HepG2 (cell line): ENCODE measurements around the gene SCNM1.

ENCODE experiments used
- ATF1 ChIP-seq: IDR thresholded peaks from 2 replicates; pipeline ENCODE4 v1.6.1; 2016; ENCODE audit warnings: mild to moderate bottlenecking, control low read depth
- BRD4 ChIP-seq: sonication (generic); formaldehyde crosslinking; IDR thresholded peaks from 2 replicates; pipeline ENCODE4 v1.4.0; 2020; ENCODE audit warnings: missing genetic modification reagents
- EP300 ChIP-seq, 3 experiments: sonication (generic) in 1 of 3; formaldehyde crosslinking in 1 of 3; IDR thresholded peaks; 2 replicates each; pipeline versions ENCODE4 v1.5.1 to v1.6.1; 2011 to 2020; ENCODE audit warnings: low read depth in 2 of 3, low read length in 2 of 3, borderline replicate concordance in 1 of 3, improper control_type of control experiment in 1 of 3, mild to moderate bottlenecking in 1 of 3, missing genetic modification reagents in 1 of 3, moderate library complexity in 1 of 3
- HCFC1 ChIP-seq: fragments of 150-350 bp; IDR thresholded peaks from 2 replicates; pipeline ENCODE4 v1.6.1; 2014; ENCODE audit warnings: low read depth, low read length
- IRF2 ChIP-seq: IDR thresholded peaks from 2 replicates; pipeline ENCODE4 v1.6.1; 2018; ENCODE audit warnings: missing genetic modification reagents, missing compliant biosample characterization
- LBX2 ChIP-seq: sonication (generic); formaldehyde crosslinking; IDR thresholded peaks from 2 replicates; pipeline ENCODE4 v1.5.0; 2020; ENCODE audit warnings: missing genetic modification reagents, mild to moderate bottlenecking, borderline replicate concordance
- NR1H2 ChIP-seq: sonication (generic); formaldehyde crosslinking; IDR thresholded peaks from 2 replicates; pipeline ENCODE4 v1.8.1; 2022; ENCODE audit warnings: low read depth, missing genetic modification reagents, borderline replicate concordance
- TFAP4 ChIP-seq: sonication (generic); IDR thresholded peaks from 2 replicates; pipeline ENCODE4 v1.6.1; 2016; ENCODE audit warnings: low read depth, borderline replicate concordance
- ZNF691 ChIP-seq: sonication (generic); formaldehyde crosslinking; IDR thresholded peaks from 2 replicates; pipeline ENCODE4 v1.4.0; 2020; ENCODE audit warnings: missing genetic modification reagents, low read depth, mild to moderate bottlenecking, borderline replicate concordance
- ZSCAN20 ChIP-seq: sonication (generic); formaldehyde crosslinking; IDR thresholded peaks from 2 replicates; pipeline ENCODE4 v1.4.0; 2020; ENCODE audit warnings: missing genetic modification reagents, mild to moderate bottlenecking, borderline replicate concordance
- TF ChIP-seq, protein P1 (sequence below): sonication (generic); formaldehyde crosslinking; IDR thresholded peaks from 2 replicates; pipeline ENCODE4 v1.5.0; 2020; ENCODE audit warnings: mild to moderate bottlenecking, missing genetic modification reagents, moderate library complexity
- TF ChIP-seq, protein P2 (sequence below): IDR thresholded peaks from 2 replicates; pipeline ENCODE4 v1.6.1; 2016; ENCODE audit warnings: missing compliant biosample characterization, missing genetic modification reagents, borderline replicate concordance

DNA sequence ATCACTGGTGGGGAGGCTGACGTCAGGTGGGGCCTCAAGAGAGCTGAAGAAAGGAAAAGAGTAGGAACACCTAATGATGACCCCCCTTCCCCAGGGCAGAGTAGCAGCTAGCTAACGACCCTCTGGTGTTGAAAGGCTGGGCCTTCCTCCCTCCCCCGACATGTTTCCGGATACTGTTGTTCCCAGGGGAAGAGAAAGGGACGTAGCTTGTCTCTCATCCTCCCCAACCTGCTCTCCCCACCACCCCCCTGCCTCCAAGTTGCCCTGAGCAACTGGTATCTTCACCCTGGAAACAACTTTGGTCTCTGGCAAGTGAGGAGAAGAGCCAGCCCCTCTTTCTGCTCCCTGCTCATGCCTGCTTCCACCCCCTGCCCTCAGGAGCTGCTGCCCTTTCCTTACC, 22.0 kb upstream of the SCNM1 start:
- no peak for TF ChIP-seq NR1H2
- no peak for TF ChIP-seq ZSCAN20 (CRISPR knock-in tag)
- TF ChIP-seq, protein P1, sequence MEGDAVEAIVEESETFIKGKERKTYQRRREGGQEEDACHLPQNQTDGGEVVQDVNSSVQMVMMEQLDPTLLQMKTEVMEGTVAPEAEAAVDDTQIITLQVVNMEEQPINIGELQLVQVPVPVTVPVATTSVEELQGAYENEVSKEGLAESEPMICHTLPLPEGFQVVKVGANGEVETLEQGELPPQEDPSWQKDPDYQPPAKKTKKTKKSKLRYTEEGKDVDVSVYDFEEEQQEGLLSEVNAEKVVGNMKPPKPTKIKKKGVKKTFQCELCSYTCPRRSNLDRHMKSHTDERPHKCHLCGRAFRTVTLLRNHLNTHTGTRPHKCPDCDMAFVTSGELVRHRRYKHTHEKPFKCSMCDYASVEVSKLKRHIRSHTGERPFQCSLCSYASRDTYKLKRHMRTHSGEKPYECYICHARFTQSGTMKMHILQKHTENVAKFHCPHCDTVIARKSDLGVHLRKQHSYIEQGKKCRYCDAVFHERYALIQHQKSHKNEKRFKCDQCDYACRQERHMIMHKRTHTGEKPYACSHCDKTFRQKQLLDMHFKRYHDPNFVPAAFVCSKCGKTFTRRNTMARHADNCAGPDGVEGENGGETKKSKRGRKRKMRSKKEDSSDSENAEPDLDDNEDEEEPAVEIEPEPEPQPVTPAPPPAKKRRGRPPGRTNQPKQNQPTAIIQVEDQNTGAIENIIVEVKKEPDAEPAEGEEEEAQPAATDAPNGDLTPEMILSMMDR (CRISPR knock-in tag) = no peak
- TF ChIP-seq ATF1 (CRISPR knock-in tag) = no peak
- TF ChIP-seq TFAP4 = no peak
- TF ChIP-seq HCFC1 = no peak
- TF ChIP-seq LBX2 = no peak
- no peak for TF ChIP-seq ZNF691 (CRISPR knock-in tag)
- no peak for TF ChIP-seq EP300 (IDR thresholded peaks at IDR 0.05; ENCODE audit: low read depth in 2 of 2, low read length in 2 of 2)
- no peak for TF ChIP-seq EP300 (CRISPR knock-in tag; IDR thresholded peaks at IDR 0.05; ENCODE audit: borderline replicate concordance)
- no peak for TF ChIP-seq BRD4 (CRISPR knock-in tag)
- TF ChIP-seq, protein P2, sequence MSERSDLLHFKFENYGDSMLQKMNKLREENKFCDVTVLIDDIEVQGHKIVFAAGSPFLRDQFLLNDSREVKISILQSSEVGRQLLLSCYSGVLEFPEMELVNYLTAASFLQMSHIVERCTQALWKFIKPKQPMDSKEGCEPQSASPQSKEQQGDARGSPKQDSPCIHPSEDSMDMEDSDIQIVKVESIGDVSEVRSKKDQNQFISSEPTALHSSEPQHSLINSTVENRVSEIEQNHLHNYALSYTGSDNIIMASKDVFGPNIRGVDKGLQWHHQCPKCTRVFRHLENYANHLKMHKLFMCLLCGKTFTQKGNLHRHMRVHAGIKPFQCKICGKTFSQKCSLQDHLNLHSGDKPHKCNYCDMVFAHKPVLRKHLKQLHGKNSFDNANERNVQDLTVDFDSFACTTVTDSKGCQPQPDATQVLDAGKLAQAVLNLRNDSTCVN (CRISPR knock-in tag) = no peak
- no peak for TF ChIP-seq IRF2 (CRISPR knock-in tag)
